HG02759 (cell line): ENCODE results near the gene RNPS1.
"Not testable (repeated sequence)": the region's sequence is repeated elsewhere in the genome, so short reads cannot be mapped to it uniquely, and the experiment has no call there.

Experiments
- ATAC-seq: cut with Tn5 transposase; IDR thresholded peaks from one replicate; pipeline ENCODE4 v1.9.1; 2021; ENCODE audit warnings: mild to moderate bottlenecking, moderate library complexity; ENCODE audit not compliant: unreplicated experiment

The RNPS1 gene

DNA sequence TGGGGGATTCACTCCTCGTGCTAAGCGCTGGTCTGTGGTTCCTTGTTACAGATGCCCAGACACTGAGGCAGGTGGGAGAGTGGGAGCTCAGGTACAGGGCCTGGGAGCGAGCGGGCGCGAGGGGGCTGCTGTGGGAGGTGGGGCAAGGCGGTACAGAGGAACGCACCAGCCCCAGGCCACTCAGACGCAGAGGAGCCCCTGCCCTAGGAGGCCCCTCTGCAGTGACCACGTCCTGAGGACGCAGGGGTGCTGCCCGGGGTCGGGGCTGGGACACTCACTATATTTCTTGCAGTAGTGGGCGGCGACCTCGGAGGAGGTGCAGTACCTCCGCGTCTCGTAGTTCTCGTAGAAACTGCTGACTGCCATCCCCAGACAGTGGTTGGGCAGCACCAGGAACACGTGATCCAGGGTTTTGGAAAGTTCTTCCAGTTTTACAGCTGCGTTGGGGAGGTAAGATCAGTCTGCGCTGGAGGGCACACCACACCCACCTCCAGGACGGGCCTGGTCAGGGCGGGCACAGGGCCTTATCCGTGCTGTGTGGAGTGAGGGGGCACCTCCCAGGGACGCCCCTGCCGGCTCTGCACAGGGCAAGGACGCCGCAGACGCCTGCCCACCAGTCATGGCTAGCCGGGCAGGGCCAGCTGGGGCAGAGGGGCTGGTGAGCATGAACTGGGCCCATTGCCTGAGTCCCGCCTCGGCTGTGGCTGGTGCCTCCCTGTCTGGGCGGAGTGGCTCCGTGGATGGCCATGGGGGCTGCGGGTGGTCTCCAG is 16.3 kb upstream of the RNPS1 start:
- no peak for ATAC-seq

DNA sequence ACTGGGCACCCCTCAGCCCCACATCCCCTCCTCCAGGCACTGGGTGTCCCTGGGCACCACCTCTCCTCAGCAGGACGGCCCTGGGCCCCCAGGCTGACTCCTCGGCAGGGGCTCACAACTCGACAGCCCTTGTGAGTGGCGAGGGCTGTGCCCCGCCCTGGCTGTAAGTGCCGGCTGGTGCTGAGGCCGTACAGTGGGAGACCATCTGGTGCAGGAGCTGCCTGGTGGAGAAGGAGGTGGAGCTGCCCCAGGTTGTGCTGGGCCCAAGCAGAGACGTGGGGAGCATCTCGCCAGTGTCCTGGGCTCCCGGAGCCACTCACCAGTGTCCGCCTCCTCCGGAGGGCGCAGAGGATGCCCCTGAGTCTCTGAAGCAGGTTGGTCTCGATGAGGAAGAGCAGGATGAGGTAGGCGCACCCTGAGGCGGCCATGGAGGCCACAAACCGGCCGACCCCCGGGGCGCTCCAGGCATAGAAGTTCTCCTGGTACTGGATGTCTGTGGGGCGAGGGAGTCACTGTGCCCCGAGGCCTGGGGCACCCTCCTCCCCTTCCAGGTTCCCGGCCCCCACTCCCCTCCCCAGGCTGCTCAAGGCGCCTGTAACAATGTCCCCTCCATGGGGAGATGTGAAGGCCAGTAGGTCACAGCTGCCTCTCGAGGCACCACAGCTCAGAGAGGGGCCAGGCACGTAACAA is 15.1 kb upstream of the RNPS1 start:
- no peak for ATAC-seq

GRCh38 chr16:2282262-2282661 is 14.3 kb upstream of the RNPS1 start:
- no peak for ATAC-seq

DNA sequence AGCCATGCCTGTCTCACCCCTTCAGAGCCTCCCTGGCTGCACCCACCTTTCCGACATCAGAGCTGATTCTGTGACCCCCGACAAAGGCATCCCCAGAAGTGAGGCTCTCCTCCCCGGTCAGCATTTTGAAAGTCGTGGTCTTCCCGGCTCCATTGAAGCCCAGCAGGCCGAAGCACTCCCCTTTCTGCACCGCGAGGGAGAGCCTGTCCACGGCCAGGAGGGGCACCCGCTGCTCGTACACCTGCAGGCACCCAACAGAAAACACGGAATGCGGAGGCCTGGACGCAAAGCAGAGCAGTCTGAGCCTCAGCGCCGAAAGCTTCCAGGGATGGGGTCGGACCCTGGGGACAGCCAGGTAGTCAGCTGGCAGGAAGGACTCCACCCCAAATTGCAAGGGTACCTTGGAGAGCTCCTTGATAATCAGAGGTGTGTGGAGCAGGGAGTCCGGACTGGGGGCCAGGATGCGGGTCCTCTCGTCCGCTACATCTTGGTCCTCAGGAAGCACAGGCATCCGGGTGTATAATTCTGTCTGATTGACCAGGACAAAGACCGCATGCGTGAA is 13.1 kb upstream of the RNPS1 start:
- no peak for ATAC-seq

DNA sequence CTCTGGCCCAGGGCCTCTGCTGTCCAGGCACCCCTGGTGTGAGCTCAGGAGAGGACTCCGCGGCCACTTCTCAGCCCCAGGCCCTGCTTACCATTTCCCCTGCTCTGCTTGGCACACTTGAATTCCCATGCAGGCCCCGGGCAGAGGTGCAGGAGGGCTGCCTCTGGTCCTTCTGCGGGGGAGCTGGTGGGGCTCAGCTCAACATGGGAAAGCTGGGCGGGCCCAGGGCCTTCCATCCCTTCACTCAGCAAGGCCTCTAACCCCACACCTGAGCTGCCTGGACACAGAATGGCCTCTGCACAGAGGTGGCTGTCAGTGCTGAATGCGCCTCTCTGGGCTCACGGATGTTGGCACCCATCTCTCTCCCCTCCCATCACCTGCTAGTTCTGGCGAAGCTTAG is 12.5 kb upstream of the RNPS1 start:
- no peak for ATAC-seq

DNA sequence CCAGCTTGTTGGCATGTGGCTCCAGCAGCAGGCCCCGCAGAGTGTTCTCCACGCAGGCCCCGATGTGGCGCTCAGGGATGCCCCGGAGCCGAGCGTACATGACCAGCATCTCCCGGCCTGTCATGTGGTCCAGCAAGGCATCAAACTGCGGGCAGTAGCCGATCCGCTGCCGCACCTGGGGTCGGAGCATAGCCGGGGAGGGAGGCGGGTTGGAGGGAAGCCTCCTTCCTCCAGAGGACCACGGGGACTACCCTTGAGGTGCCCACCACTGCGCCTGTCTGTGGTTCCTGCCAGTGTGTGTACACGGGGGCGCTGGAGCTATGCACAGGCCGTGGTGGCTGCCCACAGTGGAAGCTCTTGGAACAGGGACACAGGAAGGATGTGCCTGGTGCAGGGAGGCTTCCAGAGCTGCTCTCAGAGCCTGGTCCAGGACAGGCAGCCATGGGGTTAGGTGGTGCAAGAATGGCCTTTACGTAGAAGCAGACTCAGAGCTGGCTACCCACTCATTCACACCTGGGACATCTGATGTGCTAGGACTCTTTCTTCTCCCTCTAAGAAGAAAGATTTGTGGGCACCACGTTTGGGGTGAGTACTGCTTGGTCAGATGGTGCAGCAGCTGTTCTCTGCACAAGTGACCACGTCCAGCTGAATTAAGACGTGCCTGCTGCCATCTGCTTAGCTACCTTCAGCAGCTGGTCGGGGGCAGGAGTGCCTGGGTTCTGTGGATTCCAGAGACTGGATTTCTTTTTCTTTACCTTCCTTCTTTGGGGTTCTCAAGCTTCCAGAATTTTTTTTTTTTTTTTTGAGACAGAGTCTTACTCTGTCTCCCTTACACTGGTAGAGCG is 11.3 kb upstream of the RNPS1 start:
- no peak for ATAC-seq

DNA sequence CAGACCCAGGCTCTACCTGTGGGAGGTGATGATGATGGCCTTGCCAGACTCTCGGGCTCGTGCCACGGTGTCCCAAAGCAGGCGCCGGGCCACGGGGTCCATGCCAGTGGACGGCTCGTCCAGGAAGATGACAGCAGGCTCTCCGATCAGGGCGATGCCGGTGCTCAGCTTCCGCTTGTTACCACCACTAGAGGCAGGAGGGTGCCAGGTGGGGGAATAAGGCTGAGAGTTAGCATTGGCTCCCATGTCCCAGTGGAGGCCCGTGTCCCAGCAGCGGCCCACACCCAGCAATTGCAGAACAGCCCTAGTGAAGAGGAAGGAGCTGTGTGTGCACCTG is 10.3 kb upstream of the RNPS1 start:
- ATAC-seq, result no peak

DNA sequence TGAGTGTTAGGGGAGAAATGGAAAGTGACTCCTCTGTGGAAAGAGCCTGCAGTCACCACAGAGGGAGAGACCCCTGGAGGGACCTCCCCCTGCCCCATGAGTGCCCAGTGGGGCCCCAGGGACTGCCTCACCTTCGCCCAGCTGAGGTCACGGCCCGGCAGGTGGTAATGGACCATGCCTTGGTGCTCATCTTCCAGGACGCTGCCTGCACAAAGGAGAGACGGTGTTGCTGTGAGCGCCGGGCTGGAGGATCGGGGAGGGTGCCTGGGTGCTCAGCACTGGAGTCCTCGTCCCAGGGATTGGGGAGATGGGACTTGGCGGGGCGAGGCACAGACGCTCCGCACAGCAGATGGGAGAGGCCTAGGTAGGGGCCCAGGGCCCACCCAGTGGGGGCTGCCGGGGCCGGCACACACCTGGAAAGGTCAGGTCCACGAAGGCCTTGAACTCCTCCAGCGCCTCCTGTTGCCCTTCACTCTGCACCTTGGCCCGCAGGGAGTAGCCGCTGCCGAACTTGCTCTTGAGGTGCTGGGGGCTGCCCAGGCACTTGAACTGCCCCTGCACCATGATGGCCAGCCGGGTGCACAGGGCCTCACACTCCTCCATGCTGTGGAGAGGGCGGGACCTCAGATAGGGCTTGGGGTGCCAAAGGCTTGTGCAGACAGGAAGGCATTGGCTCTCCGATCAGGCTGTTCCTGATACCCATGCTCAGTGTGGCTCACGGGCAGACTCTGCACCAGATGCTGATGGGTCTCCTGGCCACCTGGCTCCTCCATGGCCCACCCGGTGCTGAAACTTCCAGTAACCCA is 9.7 kb upstream of the RNPS1 start:
- ATAC-seq, result no peak

DNA sequence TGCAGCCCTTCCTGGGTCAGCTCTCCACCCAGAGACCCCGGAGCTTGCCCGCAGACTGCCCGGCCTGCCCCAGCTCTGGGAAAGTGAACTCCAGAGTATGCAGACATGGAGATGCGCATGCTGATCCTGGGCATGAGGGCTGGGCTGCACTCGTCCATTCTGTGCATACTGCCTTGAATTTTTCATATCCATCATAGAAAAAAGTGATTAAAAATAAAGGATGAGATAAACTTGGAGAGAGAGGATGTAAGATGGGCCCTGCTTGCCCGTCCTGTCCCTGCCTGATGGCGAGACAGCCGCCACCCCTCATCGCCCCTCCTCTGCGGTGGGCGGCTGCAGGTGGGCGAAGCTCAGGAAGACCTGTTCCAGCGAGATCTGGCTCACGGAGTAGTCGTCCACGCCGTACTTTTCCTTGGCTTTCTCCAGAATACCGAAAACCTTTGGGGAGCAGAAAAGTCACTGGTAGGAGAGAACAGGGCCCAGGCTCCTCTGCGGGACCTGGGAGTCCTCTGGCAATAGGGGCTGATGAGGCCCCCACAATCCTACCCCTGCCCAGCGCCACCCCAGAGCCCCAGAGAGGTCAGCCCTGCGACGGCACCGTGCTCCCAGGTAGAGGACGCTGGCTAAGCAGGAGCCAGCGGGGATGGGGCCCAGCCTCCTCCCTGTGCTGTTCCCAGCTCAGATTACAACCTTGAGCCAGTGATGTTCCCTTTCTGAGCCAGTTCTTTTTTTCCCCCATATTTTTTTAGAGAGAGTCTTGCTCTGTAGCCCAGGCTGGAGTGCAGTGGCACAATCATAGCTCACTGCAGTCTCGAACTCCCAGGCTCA is 8.7 kb upstream of the RNPS1 start:
- no peak for ATAC-seq

- no peak for ATAC-seq
These were observed 7.8 kb upstream of the RNPS1 start for GRCh38 chr16:2275476-2276367.

DNA sequence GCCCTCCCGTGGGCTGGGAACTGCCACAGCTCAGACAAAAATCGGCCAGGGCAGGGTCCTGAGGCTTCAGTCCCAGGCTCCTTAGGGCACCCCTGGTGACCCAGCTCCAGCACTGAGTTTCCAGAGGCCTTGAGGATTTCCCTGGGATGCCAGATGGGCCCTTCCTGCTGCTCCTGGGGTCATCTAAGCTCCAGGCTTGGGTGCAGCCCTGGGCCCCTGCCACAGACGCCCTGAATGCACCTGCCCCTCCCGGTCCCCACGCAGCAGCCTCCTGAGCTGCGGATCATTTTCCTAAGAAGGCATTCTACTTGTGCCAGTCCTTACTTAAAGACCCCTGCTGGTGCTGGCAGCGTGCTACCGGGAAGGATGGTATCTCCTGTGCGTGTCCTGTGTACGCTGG is 6.0 kb upstream of the RNPS1 start:
- no peak for ATAC-seq

DNA sequence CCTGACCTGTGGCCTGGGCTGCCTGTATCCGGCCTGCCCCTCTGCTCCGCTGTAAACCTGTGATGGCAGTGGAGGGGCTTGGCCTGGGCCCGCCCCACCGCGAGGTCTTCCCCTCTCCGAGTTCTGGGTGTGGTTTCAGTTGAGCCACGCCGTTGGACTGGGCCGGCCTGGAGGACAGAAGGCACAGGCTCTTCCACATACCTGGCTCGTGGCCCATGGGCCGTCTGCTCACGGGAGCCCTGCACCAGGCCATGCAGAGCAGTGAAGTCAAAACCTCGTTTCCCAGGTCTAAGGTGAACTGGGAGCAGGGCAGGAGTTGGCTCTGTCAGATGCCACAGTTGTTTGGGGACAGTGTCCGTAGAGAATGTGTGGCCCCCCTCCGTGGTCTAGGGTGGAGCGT is 5.6 kb upstream of the RNPS1 start:
- no peak for ATAC-seq

DNA sequence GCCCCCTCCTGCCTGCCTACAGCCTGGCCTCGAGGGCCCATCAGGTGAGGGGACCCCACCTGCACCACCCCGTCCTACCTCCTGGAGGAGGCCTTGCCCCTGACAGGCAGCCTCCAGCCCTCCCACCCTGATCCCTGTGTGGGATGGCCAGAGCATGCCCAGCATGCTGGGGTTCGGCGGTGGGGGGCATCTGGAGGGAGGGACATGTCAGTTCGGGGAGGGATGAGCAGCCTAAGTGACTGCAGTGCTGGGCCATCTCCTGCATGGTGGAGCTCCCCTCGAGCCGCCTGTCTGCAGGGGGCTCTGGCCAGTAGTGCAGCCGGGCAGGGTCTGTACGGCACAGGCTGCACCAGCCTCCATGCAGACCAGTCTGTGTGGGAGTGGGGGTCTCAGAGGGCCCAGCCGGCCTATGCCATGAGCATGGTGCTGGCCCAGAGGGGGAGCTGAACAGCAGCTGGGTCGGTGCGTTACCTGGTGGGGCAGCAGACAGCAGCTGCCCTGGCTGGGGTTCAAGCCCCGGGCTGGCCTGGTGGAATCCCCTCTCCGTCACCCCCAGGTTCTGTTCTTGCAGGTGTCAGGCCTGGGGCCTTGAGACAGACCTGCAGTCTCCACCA is 4.0 kb upstream of the RNPS1 start:
- ATAC-seq, result no peak

- no peak for ATAC-seq
These were observed 2.9 kb upstream of the RNPS1 start for GRCh38 chr16:2270588-2271470.

GRCh38 chr16:2270070-2270462 is 2.1 kb upstream of the RNPS1 start:
- no peak for ATAC-seq

DNA sequence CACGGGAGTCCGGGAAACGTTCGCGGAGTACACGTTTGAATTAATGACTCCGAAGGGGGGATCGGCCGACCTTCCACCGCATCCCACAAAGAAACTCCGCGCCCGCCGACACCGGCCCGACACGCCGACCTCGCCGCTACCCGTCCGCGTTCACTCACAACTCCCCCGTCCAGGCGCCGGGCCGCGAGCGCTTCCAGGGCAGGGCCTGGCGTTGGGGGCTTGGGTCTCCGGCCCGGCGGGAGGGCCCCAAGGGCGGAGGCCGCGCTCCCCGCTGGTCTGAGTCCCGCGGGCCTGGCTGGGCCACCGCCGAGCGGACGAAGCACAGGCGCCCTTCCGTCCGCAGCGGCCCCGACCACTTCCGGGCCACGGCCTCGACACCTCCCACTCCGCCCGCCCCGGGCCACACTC is 417 bp downstream of the RNPS1 start:
- peak; percentile 65 for ATAC-seq

DNA sequence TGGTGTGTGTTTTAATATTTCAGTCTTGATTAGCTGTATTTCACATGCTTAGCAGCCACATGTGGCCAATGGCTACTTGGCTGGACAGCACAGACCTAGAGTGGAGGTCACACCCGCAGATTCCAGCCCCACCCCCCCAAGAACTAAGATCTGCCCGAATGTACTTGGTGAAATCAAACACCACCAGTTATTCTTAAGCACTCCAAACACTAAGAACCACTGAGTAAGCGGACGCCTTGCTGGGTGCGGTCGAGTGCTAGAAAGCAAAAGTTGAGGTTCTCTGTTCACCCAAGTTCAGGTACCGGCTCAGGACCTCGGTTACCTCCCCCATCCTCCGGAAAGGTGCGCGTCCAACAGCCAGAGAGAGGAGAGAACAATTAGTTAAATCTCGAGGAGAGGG is 1.0 kb downstream of the RNPS1 start:
- not testable (repeated sequence) for ATAC-seq
